GM19328 (cell line): ENCODE measurements around the gene GNAI2.
"Not testable (repeated sequence)": the region's sequence is repeated elsewhere in the genome, so short reads cannot be mapped to it uniquely, and the experiment has no call there.

Source experiments
- ATAC-seq: cut with Tn5 transposase; IDR thresholded peaks from one replicate; pipeline ENCODE4 v1.9.1; 2021; ENCODE audit warnings: mild to moderate bottlenecking, moderate library complexity; ENCODE audit not compliant: unreplicated experiment

Gene GNAI2

GRCh38 chr3:50204804-50205412, 31.1 kb upstream of the GNAI2 start, which contains the start of gene SLC38A3:
Gene SLC38A3 (plus strand): TSS chr3:50205271. CDS start chr3:50214200, 8,929 bp downstream.
- ATAC-seq = no peak

- no peak for ATAC-seq
These were observed 30.4 kb upstream of the GNAI2 start for GRCh38 chr3:50205413-50206276.

- ATAC-seq = no peak
These were observed 28.5 kb upstream of the GNAI2 start for GRCh38 chr3:50207359-50208042.

GRCh38 chr3:50208677-50209344, 27.2 kb upstream of the GNAI2 start:
- no peak for ATAC-seq

GRCh38 chr3:50210176-50210509, 25.9 kb upstream of the GNAI2 start:
- ATAC-seq = no peak

GRCh38 chr3:50210510-50211367, 25.3 kb upstream of the GNAI2 start:
- no peak for ATAC-seq

- not testable (repeated sequence) for ATAC-seq
These were observed 24.7 kb upstream of the GNAI2 start for GRCh38 chr3:50211368-50211717.

- no peak for ATAC-seq
These were observed 24.1 kb upstream of the GNAI2 start for GRCh38 chr3:50211930-50212329.

GRCh38 chr3:50212502-50212901, 23.5 kb upstream of the GNAI2 start:
- ATAC-seq = no peak

GRCh38 chr3:50212971-50213370, 23.0 kb upstream of the GNAI2 start:
- no peak for ATAC-seq

- ATAC-seq = no peak
These were observed 22.6 kb upstream of the GNAI2 start for GRCh38 chr3:50213373-50213772.

GRCh38 chr3:50214824-50215223, 21.2 kb upstream of the GNAI2 start:
- ATAC-seq = no peak

GRCh38 chr3:50215529-50215928, 20.5 kb upstream of the GNAI2 start:
- no peak for ATAC-seq

- ATAC-seq = no peak
These were observed 18.3 kb upstream of the GNAI2 start for GRCh38 chr3:50217681-50218080.

- no peak for ATAC-seq
These were observed 17.6 kb upstream of the GNAI2 start for GRCh38 chr3:50218448-50218847.

GRCh38 chr3:50219285-50219684, 16.7 kb upstream of the GNAI2 start:
- ATAC-seq = no peak

GRCh38 chr3:50220109-50220508, 15.9 kb upstream of the GNAI2 start:
- no peak for ATAC-seq

- ATAC-seq = no peak
These were observed 15.0 kb upstream of the GNAI2 start for GRCh38 chr3:50221051-50221410.

GRCh38 chr3:50221411-50222168, 14.4 kb upstream of the GNAI2 start:
- ATAC-seq = no peak

- ATAC-seq = no peak
These were observed 13.9 kb upstream of the GNAI2 start for GRCh38 chr3:50222169-50222528.
